H1 (cell line): Measurements from ENCODE around the gene IRF3. TPM values are rescaled to one million over a fixed set of nuclear protein-coding genes. Genes with fewer than 3 reads are reported as not detected.
A peak's percentile ranks its signal among the peaks of the same experiment; 100 is the strongest.

Experiments used
- CTCF ChIA-PET: fragments of 300-600 bp; sonication (Branson Sonifier 250); formaldehyde crosslinking; loops from one replicate; lab custom pipeline; 2021; ENCODE audit not compliant: partially characterized antibody; lab: Charles Lee
- POLR2A ChIA-PET: fragments of 300-600 bp; sonication (Branson Sonifier 250); formaldehyde crosslinking; loops from one replicate; lab custom pipeline; 2021; ENCODE audit warnings: inconsistent platforms; ENCODE audit not compliant: partially characterized antibody; lab: Charles Lee
- DNase-seq, 2 experiments: peaks; one replicate each; pipeline versions ENCODE4 v3.0.0 to v3.0.0-alpha.2; 2010 to 2022; ENCODE audit warnings: low spot score in 2 of 2, low read depth in 1 of 2, mixed read lengths in 1 of 2
- FAIRE-seq: peaks from 2 replicates; lab custom pipeline; 2011; peaks lifted over from hg19 to GRCh38; lab: Jason Lieb, UNC
- H2AFZ ChIP-seq: 2 replicates; pipeline ENCODE4 v1.8.1; 2012; ENCODE audit warnings: low read length, inconsistent platforms
- H2AK5ac ChIP-seq: 2 replicates; pipeline ENCODE4 v1.6.1; 2013; ENCODE audit warnings: low read depth, low read length
- H2BK120ac ChIP-seq: replicated peaks from 2 replicates; pipeline ENCODE3; 2013; ENCODE audit warnings: low read depth, low read length, inconsistent platforms
- H2BK12ac ChIP-seq: 2 replicates; pipeline ENCODE4 v1.6.1; 2013; ENCODE audit warnings: low read depth, low read length
- H2BK15ac ChIP-seq: 2 replicates; pipeline ENCODE4 v1.6.1; 2013; ENCODE audit warnings: low read length
- H2BK20ac ChIP-seq: 2 replicates; pipeline ENCODE4 v1.6.1; 2013; ENCODE audit warnings: low read length
- H2BK5ac ChIP-seq: 2 replicates; pipeline ENCODE4 v1.6.1; 2013; ENCODE audit warnings: low read depth, low read length
- H3K14ac ChIP-seq: 2 replicates; pipeline ENCODE4 v1.6.1; 2013; ENCODE audit warnings: inconsistent platforms; ENCODE audit not compliant: insufficient read length
- H3K18ac ChIP-seq: 2 replicates; pipeline ENCODE4 v1.6.1; 2013; ENCODE audit warnings: low read length; ENCODE audit errors: extremely low read depth
- H3K23ac ChIP-seq: 2 replicates; pipeline ENCODE4 v1.6.1; 2013; ENCODE audit warnings: inconsistent platforms; ENCODE audit not compliant: insufficient read length
- H3K23me2 ChIP-seq: 2 replicates; pipeline ENCODE4 v1.6.1; 2013; ENCODE audit warnings: low read depth, low read length
- H3K27ac ChIP-seq: 2 replicates; pipeline ENCODE4 v1.6.1; 2011; ENCODE audit warnings: low read depth, low read length, inconsistent platforms
- H3K27me3 ChIP-seq, 4 experiments: replicated peaks in 1 of 4; 1 replicate in 1 of 4; 2 replicates in 3 of 4; pipeline versions ENCODE4 v1.6.1 to v1.8.1; 2011 to 2013; ENCODE audit warnings: low read length in 3 of 4, mild to moderate bottlenecking in 3 of 4, inconsistent platforms in 2 of 4, mixed read lengths in 2 of 4, moderate library complexity in 1 of 4; ENCODE audit not compliant: control insufficient read depth in 3 of 4, insufficient read depth in 3 of 4; ENCODE audit errors: extremely low read depth in 1 of 4
- H3K36me3 ChIP-seq, 4 experiments: 2 replicates each; pipeline versions ENCODE4 v1.6.1 to v1.8.1; 2011 to 2013; ENCODE audit warnings: mild to moderate bottlenecking in 4 of 4, low read length in 3 of 4, moderate library complexity in 2 of 4, control low read depth in 1 of 4, inconsistent platforms in 1 of 4; ENCODE audit not compliant: insufficient read depth in 4 of 4, control insufficient read depth in 2 of 4
- H3K4ac ChIP-seq: replicated peaks from 2 replicates; pipeline ENCODE3; 2013; ENCODE audit warnings: low read length, low read depth, mixed read lengths, inconsistent platforms; ENCODE audit not compliant: insufficient read length
- H3K4me1 ChIP-seq, 4 experiments: replicated peaks in 1 of 4; 1 replicate in 1 of 4; 2 replicates in 3 of 4; pipeline versions ENCODE4 v1.6.1 to v1.8.1; 2011 to 2013; ENCODE audit warnings: low read length in 3 of 4, inconsistent platforms in 2 of 4, mixed read lengths in 1 of 4; ENCODE audit not compliant: insufficient read depth in 4 of 4, control insufficient read depth in 3 of 4
- H3K4me2 ChIP-seq, 2 experiments: 2 replicates each; pipeline versions ENCODE4 v1.6.1 to v1.8.1; 2011 to 2013; ENCODE audit warnings: low read depth in 2 of 2, low read length in 2 of 2, control low read depth in 1 of 2, inconsistent platforms in 1 of 2, mild to moderate bottlenecking in 1 of 2; ENCODE audit not compliant: insufficient read depth in 1 of 2
- H3K4me3 ChIP-seq, 4 experiments: fragments of 200-600, 300-600 bp in 1 of 4; sonication (generic), shearing (Covaris generic), sonication (Bioruptor Twin) in 1 of 4; 2 replicates each; pipeline versions ENCODE4 v1.5.1 to v1.8.1; 2011 to 2016; ENCODE audit warnings: low read length in 4 of 4, low read depth in 3 of 4, control low read depth in 2 of 4, inconsistent platforms in 2 of 4, mild to moderate bottlenecking in 2 of 4, mixed read lengths in 1 of 4, moderate library complexity in 1 of 4; ENCODE audit not compliant: insufficient read depth in 2 of 4; ENCODE audit errors: extremely low read depth in 1 of 4
- H3K56ac ChIP-seq: replicated peaks from 2 replicates; pipeline ENCODE3; 2013; ENCODE audit warnings: low read depth, mild to moderate bottlenecking, mixed read lengths, low read length, inconsistent platforms; ENCODE audit not compliant: insufficient read length
- H3K79me1 ChIP-seq: 2 replicates; pipeline ENCODE4 v1.6.1; 2013; ENCODE audit warnings: low read depth, low read length, control low read depth
- H3K79me2 ChIP-seq, 2 experiments: 2 replicates each; pipeline versions ENCODE4 v1.6.1 to v1.8.1; 2012 to 2013; ENCODE audit warnings: low read length in 2 of 2, mild to moderate bottlenecking in 2 of 2, inconsistent platforms in 1 of 2; ENCODE audit not compliant: insufficient read depth in 2 of 2, control insufficient read depth in 1 of 2
- H3K9ac ChIP-seq, 4 experiments: replicated peaks in 1 of 4; 1 replicate in 1 of 4; 2 replicates in 3 of 4; pipeline versions ENCODE4 v1.6.1 to v1.8.1; 2011 to 2013; ENCODE audit warnings: low read depth in 3 of 4, low read length in 3 of 4, control low read depth in 2 of 4, mild to moderate bottlenecking in 2 of 4, moderate library complexity in 2 of 4, inconsistent platforms in 1 of 4; ENCODE audit errors: extremely low read depth in 1 of 4
- H3K9me3 ChIP-seq, 2 experiments: 2 replicates each; pipeline versions ENCODE4 v1.6.1 to v1.8.1; 2012 to 2013; ENCODE audit warnings: mild to moderate bottlenecking in 2 of 2, moderate library complexity in 2 of 2, control low read depth in 1 of 2, inconsistent platforms in 1 of 2, low read depth in 1 of 2, low read length in 1 of 2, mixed read lengths in 1 of 2; ENCODE audit not compliant: insufficient read depth in 2 of 2
- H4K20me1 ChIP-seq, 2 experiments: replicated peaks in 1 of 2; 2 replicates each; pipeline versions ENCODE3 to v1.8.1; 2011 to 2013; ENCODE audit warnings: inconsistent platforms in 2 of 2, low read length in 2 of 2, mild to moderate bottlenecking in 1 of 2; ENCODE audit not compliant: insufficient read depth in 2 of 2, control insufficient read depth in 1 of 2
- H4K5ac ChIP-seq: 2 replicates; pipeline ENCODE4 v1.6.1; 2013; ENCODE audit warnings: low read length, low read depth, mixed read lengths, inconsistent platforms; ENCODE audit not compliant: insufficient read length
- H4K8ac ChIP-seq: 2 replicates; pipeline ENCODE4 v1.8.0; 2013; ENCODE audit warnings: mild to moderate bottlenecking, moderate library complexity, low read length, inconsistent platforms; ENCODE audit not compliant: insufficient read depth; ENCODE audit errors: extremely low read depth
- H4K91ac ChIP-seq: replicated peaks from 2 replicates; pipeline ENCODE3; 2013; ENCODE audit warnings: low read length, mixed read lengths, inconsistent platforms; ENCODE audit not compliant: insufficient read length
- E2F6 ChIP-seq: IDR thresholded peaks from 2 replicates; pipeline ENCODE4 v1.6.1; 2012; ENCODE audit warnings: inconsistent platforms
- HDAC2 ChIP-seq, 2 experiments: fragments of 300-600 bp in 1 of 2; sonication (generic) in 1 of 2; IDR thresholded peaks; 2 replicates each; pipeline ENCODE4 v1.6.1; 2011 to 2012; ENCODE audit warnings: low read depth in 2 of 2, low read length in 2 of 2, mild to moderate bottlenecking in 2 of 2, moderate library complexity in 2 of 2, borderline replicate concordance in 1 of 2, inconsistent platforms in 1 of 2
- HDAC6 ChIP-seq: IDR thresholded peaks from one replicate; pipeline ENCODE4 v1.7.1; 2012; ENCODE audit warnings: low read depth, mild to moderate bottlenecking, inconsistent platforms, low read length, moderate library complexity
- JUN ChIP-seq: IDR thresholded peaks from 2 replicates; pipeline ENCODE4 v1.6.1; 2011; ENCODE audit warnings: low read depth, mild to moderate bottlenecking, improper control_type of control experiment, low read length
- NANOG ChIP-seq: IDR thresholded peaks from 2 replicates; pipeline ENCODE4 v1.6.1; 2011; ENCODE audit warnings: low read length, low read depth, mild to moderate bottlenecking, inconsistent platforms; ENCODE audit not compliant: insufficient read depth, poor library complexity, severe bottlenecking
- SUZ12 ChIP-seq: fragments of 200-600 bp; sonication (generic); IDR thresholded peaks from 2 replicates; pipeline ENCODE4 v1.6.1; 2012; ENCODE audit warnings: mild to moderate bottlenecking, inconsistent platforms, low read length, moderate library complexity, mixed read lengths
- TBP ChIP-seq: IDR thresholded peaks from 2 replicates; pipeline ENCODE4 v1.6.1; 2011; ENCODE audit warnings: low read depth, low read length, improper control_type of control experiment
- WGBS, 2 experiments: shearing (Covaris generic) in 1 of 2; methylation state at CpG; one replicate each; pipeline versions ENCODE4 v1.1.6 to v1.1.7; 2013 to 2015; ENCODE audit warnings: low lambda C conversion rate in 2 of 2, mixed read lengths in 2 of 2, inconsistent platforms in 1 of 2, low coverage in 1 of 2, missing lambda C conversion rate in 1 of 2; ENCODE audit not compliant: insufficient replicate concordance in 2 of 2, insufficient coverage in 1 of 2, insufficient read length in 1 of 2; ENCODE audit errors: extremely low coverage in 1 of 2, missing lambda C conversion rate in 1 of 2; 5-methylcytosine and 5-hydroxymethylcytosine counted together
- polyA plus RNA-seq, 7 experiments: library from polyadenylated mRNA; depleted of rRNA in 3 of 7; stranded (reverse) in 5 of 7; unstranded in 2 of 7; fragments of >200 nt in 5 of 7; fragments of 200-250 nt in 2 of 7; gene quantifications; 1 replicate in 5 of 7; 2 replicates in 1 of 7; 4 replicates in 1 of 7; pipeline versions ENCODE4 v1.2.1 to v1.2.3, GENCODE V29; 2011 to 2013; ENCODE audit warnings: missing spikeins in 2 of 7, mixed read lengths in 2 of 7
- total RNA-seq: library from RNA; stranded (reverse); fragmentation: NEBNext Ultra II Directional; extraction: Animal tissue kit (Norgen Biotek cat#: 25700); gene quantifications from 2 replicates; pipeline ENCODE4 v1.2.1, GENCODE V29; 2021

Gene IRF3
- total and polyA plus RNA-seq, 2 of the 8 experiments (the other 6 are each of a cell fraction or from before 2014, with no cell fraction given): 103 to 114 TPM

GRCh38 chr19:49637821-49638738, 27.6 kb downstream of the IRF3 start:
- Histone ChIP-seq H2BK120ac (no peak overlapping the region), H3K36me3 (no peaks in the 10 kb centered on the region), H4K20me1 (peaks cover 0 to 2% of the 10 kb centered on the region in 2 experiments), H3K9me3 (no peaks in the 10 kb centered on the region), H4K5ac (no peak overlapping the region), H3K23ac (no peak overlapping the region), H3K4me1 (peaks cover 2 to 25% (median 14%) of the 10 kb centered on the region in 4 experiments), H2AK5ac (no peak overlapping the region), H3K4me3 (peak overlapping the region in 3 of 4 experiments; percentile 25 to 57 (median 26); a peak in 5 of 8 replicates), H3K23me2 (peaks cover 7% of the 10 kb centered on the region), H3K14ac (no peak overlapping the region), H2BK5ac (no peak overlapping the region; the same call in 1 of the 2 replicates), H3K79me2 (peaks cover 4 to 9% of the 10 kb centered on the region in 2 experiments; a peak in 3 of 4 replicates), H4K8ac (no peak overlapping the region), H3K9ac (no peak overlapping the region), H3K4ac (peak overlapping the region; percentile 66), H2BK12ac (peak overlapping the region; percentile 43; the same call in 1 of the 2 replicates), H3K27me3 (no peaks in the 10 kb centered on the region), H3K56ac (no peak overlapping the region), H4K91ac (peak overlapping the region; percentile 80), H2BK15ac (peak overlapping the region; percentile 72; the same call in 1 of the 2 replicates), H3K18ac (peak overlapping the region; percentile 83), H3K4me2 (peak overlapping the region; percentile 78 to 87), H2BK20ac (no peak overlapping the region), H3K27ac (peak overlapping the region; percentile 18; the same call in 1 of the 2 replicates), H2AFZ (0 out of 2 replicates have a peak overlapping the region, but pooled peaks have one; percentile 14), H3K79me1 (peaks cover 2% of the 10 kb centered on the region; the same call in 1 of the 2 replicates)
- POLR2A ChIA-PET: interaction anchor here (0.8 to 50.7 kb wide), 15 partner anchors 8 to 168 kb away, joined by 3 to 840 read pairs (median 4); partner anchors contain the start of genes ADM5, BCL2L12, IRF3 and NOSIP
- CTCF ChIA-PET: interaction anchor here (1.0 to 2.3 kb wide), 3 partner anchors 34 to 167 kb away, joined by 4 to 8 read pairs (median 6); no protein-coding TSS in a partner anchor
- FAIRE-seq (no peak), DNase-seq (peak; percentile 31 to 82)
- 31% methylated on average over 12 of the region's 19 CpGs; no CpG with 5 or more reads in 1 of the 2 experiments for WGBS, 2 experiments
- TF ChIP-seq HDAC6: no peak
- TF ChIP-seq SUZ12: no peak
- TF ChIP-seq NANOG: no peak
- TF ChIP-seq JUN: no peak
- TF ChIP-seq TBP: no peak
- no peak for TF ChIP-seq E2F6
- no peak for TF ChIP-seq HDAC2 (IDR thresholded peaks at IDR 0.05; ENCODE audit: borderline replicate concordance in 1 of 2, low read depth in 2 of 2, low read length in 2 of 2)
